Fibroblast of mammary gland (primary cell): ENCODE results near the gene DCST2.
A peak's percentile ranks its signal among the peaks of the same experiment; 100 is the strongest.
"Not testable (repeated sequence)": the region's sequence is repeated elsewhere in the genome, so short reads cannot be mapped to it uniquely, and the experiment has no call there.

ENCODE experiments used
- DNase-seq: peaks from one replicate; pipeline ENCODE4 v3.0.0-alpha.2; 2010; ENCODE audit warnings: low read depth
- H3K4me3 ChIP-seq: 2 replicates; pipeline ENCODE4 v1.5.1; 2011; ENCODE audit warnings: low read depth, mild to moderate bottlenecking, low read length, moderate library complexity; ENCODE audit not compliant: control insufficient read depth
- TF ChIP-seq, protein P1 (sequence below): conservative IDR thresholded peaks from 2 replicates; pipeline ENCODE4 v1.5.1; 2011; ENCODE audit warnings: low read depth, low read length, inconsistent platforms; ENCODE audit not compliant: control insufficient read depth, insufficient read depth

DCST2 gene

GRCh38 chr1:154998201-154998780, 35.3 kb downstream of the DCST2 start:
- no peak for DNase-seq
- TF ChIP-seq, protein P1, sequence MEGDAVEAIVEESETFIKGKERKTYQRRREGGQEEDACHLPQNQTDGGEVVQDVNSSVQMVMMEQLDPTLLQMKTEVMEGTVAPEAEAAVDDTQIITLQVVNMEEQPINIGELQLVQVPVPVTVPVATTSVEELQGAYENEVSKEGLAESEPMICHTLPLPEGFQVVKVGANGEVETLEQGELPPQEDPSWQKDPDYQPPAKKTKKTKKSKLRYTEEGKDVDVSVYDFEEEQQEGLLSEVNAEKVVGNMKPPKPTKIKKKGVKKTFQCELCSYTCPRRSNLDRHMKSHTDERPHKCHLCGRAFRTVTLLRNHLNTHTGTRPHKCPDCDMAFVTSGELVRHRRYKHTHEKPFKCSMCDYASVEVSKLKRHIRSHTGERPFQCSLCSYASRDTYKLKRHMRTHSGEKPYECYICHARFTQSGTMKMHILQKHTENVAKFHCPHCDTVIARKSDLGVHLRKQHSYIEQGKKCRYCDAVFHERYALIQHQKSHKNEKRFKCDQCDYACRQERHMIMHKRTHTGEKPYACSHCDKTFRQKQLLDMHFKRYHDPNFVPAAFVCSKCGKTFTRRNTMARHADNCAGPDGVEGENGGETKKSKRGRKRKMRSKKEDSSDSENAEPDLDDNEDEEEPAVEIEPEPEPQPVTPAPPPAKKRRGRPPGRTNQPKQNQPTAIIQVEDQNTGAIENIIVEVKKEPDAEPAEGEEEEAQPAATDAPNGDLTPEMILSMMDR: no peak

GRCh38 chr1:154996966-154997701, 36.4 kb downstream of the DCST2 start:
- DNase-seq: no peak
- no peak overlapping the region for H3K4me3 ChIP-seq
- TF ChIP-seq, protein P1: no peak

More at GRCh38 chr1:154998201-154998780, 35.3 kb downstream of the DCST2 start:
- H3K4me3 ChIP-seq: no peak overlapping the region

DNA sequence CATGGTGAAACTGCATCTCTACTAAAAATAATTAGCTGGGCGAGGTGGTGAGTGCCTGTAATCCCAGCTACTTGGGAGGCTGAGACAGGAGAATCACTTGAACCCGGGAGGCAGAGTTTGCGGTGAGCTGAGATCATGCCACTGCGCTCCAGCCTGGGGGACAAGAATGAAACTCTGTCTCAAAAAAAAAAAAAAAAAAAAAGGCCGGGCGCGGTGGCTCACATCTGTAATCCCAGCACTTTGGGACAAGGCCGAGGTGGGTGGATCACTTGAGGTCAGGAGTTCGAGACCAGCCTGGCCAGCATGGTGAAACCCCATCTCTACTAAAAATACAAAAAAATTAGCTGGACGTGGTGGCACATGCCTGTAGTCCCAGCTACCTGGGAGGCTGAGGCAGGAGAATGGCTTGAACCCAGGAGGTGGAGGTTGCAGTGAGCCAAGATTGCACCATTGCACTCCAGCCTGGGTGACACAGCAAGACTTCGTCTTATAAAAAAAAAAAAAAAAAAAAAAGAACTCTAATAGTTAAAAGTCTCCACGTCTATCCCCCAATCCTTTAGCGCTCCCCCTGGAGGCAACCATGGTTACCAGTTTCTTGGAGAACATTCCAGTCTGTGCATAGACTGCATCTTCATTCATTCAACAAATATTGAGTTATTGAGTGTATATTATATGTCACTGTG, 38.1 kb downstream of the DCST2 start:
- not testable (repeated sequence) for H3K4me3 ChIP-seq
- DNase-seq: peak; percentile 86
- TF ChIP-seq, protein P1: peak; percentile 46

DNA sequence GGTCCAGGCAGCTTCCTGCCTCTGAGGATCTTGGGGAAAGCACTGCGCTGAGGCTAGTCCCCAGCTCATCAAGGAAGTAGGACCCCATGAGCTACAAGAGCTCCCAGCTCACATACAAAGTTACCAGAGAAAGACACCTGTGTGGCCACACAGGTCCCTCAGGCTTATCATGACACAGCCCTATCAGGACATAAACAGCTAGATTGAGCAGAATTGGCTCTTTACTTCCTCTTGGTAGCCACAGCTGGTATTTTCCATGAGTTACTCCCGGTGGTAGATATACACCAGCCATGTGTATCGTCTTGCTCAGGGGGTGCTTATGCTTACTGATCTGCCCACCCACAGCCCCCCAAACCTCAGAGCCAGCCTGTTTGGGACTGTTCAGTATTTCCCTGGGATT, 39.0 kb downstream of the DCST2 start:
- no peak overlapping the region for H3K4me3 ChIP-seq
- DNase-seq: no peak
- TF ChIP-seq, protein P1: no peak

- DNase-seq: no peak
- no peak overlapping the region for H3K4me3 ChIP-seq
- TF ChIP-seq, protein P1: no peak
These were observed 39.4 kb downstream of the DCST2 start for GRCh38 chr1:154994269-154994587.

DNA sequence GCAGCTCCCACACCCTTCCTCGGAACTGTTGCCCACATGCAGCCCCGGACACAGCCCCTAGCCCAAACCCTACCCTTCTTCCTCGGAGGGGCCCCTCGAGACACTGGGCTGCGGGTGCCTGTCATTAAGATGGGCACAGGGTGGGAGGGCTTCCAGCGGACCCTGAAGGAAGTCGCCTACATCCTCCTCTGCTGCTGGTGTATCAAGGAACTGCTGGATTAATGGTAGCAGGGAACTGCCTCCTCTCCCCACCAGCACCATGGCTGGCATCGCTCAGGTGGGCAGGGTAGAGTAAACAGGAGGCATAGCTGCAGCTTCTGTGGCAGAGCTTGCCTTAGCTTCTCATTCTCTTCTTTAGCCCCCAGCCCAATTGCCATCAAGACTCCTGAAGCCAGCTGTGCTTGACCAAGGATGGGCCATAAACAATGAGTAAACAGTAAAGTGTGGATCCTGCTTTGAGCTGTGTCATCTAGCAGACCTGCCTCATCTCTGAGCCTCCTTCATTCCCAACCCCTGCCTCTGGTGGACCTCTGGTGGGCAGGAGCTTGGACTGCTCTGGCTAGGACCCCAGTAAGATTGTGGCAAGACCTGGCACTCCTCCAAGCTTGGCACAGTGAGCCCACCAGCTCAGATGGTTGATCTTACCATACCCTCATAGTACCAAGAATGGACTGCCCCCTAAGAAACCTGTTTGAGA, 39.9 kb downstream of the DCST2 start, which contains the start of gene LENEP:
Gene LENEP, plus strand, starts transcription at position 15 of the 697 bp plus-strand sequence. Its CDS starts 22 bp downstream, at position 37.
- H3K4me3 ChIP-seq: no peak within 1 kb of the TSS
- DNase-seq: no peak
- TF ChIP-seq, protein P1: no peak
